Prostate gland (tissue), 2 donors: Measurements from ENCODE around the gene HIPK1. TPM values are rescaled to one million over a fixed set of nuclear protein-coding genes. Genes with fewer than 3 reads are reported as not detected.

Source experiments
- DNase-seq: peaks from one replicate; pipeline ENCODE4 v3.0.0-alpha.2; 2019; ENCODE audit warnings: low spot score
- H3K27ac ChIP-seq, 2 donors: fragments of 200-600 bp; sonication (generic); 2 replicates each; pipeline ENCODE4 v1.5.1; 2017 to 2019
- H3K27me3 ChIP-seq: fragments of 200-600 bp; sonication (generic); replicated peaks from 2 replicates; pipeline ENCODE4 v1.5.1; 2019; ENCODE audit not compliant: insufficient read depth
- H3K36me3 ChIP-seq, 2 donors: fragments of 200-600 bp; sonication (generic); 1 replicate in 1 of 2; 2 replicates in 1 of 2; pipeline versions ENCODE4 v1.5.1 to v1.8.1; 2017 to 2019
- H3K4me1 ChIP-seq: fragments of 200-600 bp; sonication (generic); replicated peaks from 2 replicates; pipeline ENCODE4 v1.5.1; 2019
- H3K4me3 ChIP-seq, 2 donors: fragments of 200-600 bp; sonication (generic); 2 replicates each; pipeline ENCODE4 v1.5.1; 2017 to 2019
- H3K9me3 ChIP-seq: fragments of 200-600 bp; sonication (generic); 2 replicates; pipeline ENCODE4 v1.5.1; 2017
- CTCF ChIP-seq, 4 experiments: fragments of 200-600 bp in 2 of 4; fragments of 450-650 bp in 2 of 4; sonication (generic) in 2 of 4; IDR thresholded peaks; 1 replicate in 3 of 4; 2 replicates in 1 of 4; pipeline ENCODE4 v1.5.1; 2016 to 2019; ENCODE audit warnings: antibody characterized with exemption in 4 of 4, mild to moderate bottlenecking in 2 of 4, moderate library complexity in 2 of 4
- POLR2A ChIP-seq: fragments of 450-650 bp; IDR thresholded peaks from one replicate; pipeline ENCODE4 v1.6.1; 2016; ENCODE audit warnings: antibody characterized with exemption, mild to moderate bottlenecking
- POLR2AphosphoS5 ChIP-seq: sonication (generic); formaldehyde crosslinking; IDR thresholded peaks from one replicate; pipeline ENCODE4 v1.6.1; 2017; ENCODE audit warnings: antibody characterized with exemption
- WGBS: methylation state at CpG from one replicate; pipeline ENCODE4 v1.1.5; 2018; 5-methylcytosine and 5-hydroxymethylcytosine counted together
- intact Hi-C: fragments of 100-400 bp; cut with DNase I; formaldehyde crosslinking; loops from one replicate; pipeline ENCODE4 v1.14.2; 2022
- total RNA-seq, 2 donors: library from RNA; depleted of rRNA; stranded (reverse); fragments of >200 nt; gene quantifications; one replicate each; pipeline ENCODE4 v1.1.0, GENCODE V29; 2016

HIPK1 gene
- total RNA-seq, 2 donors from 2014 or later = 43.5 to 76.3 TPM

GRCh38 chr1:113950908-113951307 lies 21.8 kb downstream of the HIPK1 start:
- DNase-seq = no peak
- no peaks in the 10 kb centered on the region for H3K36me3 ChIP-seq
- intact Hi-C loops = no loop called here
- no peak overlapping the region for H3K27ac ChIP-seq
- peaks cover 3% of the 10 kb centered on the region for H3K4me1 ChIP-seq
- H3K4me3 ChIP-seq = no peak overlapping the region
- TF ChIP-seq POLR2A (no peak), POLR2AphosphoS5 (no peak), CTCF (IDR thresholded peaks at IDR 0.05) (no peak)
- H3K27me3 ChIP-seq = no peaks in the 10 kb centered on the region
- H3K9me3 ChIP-seq = no peaks in the 10 kb centered on the region
- WGBS = 100% methylated on average over 1 of the region's 1 CpG

GRCh38 chr1:113951719-113952118 lies 22.6 kb downstream of the HIPK1 start:
- H3K4me1 ChIP-seq = peaks cover 2% of the 10 kb centered on the region
- 100% methylated on average over 2 of the region's 2 CpGs for WGBS

GRCh38 chr1:113957984-113958383 lies 28.9 kb downstream of the HIPK1 start:
- TF ChIP-seq CTCF (IDR thresholded peaks at IDR 0.05) (no peak), POLR2AphosphoS5 (no peak), POLR2A (no peak)
- Histone ChIP-seq H3K4me3 (no peak overlapping the region), H3K4me1 (no peaks in the 10 kb centered on the region), H3K9me3 (no peaks in the 10 kb centered on the region), H3K27ac (no peak overlapping the region), H3K27me3 (no peaks in the 10 kb centered on the region), H3K36me3 (no peaks in the 10 kb centered on the region)
- intact Hi-C loops = no loop called here
- 78% methylated on average over 1 of the region's 1 CpG for whole genome bisulfite sequencing
- DNase-seq = no peak

More at GRCh38 chr1:113951719-113952118, 22.6 kb downstream of the HIPK1 start:
- H3K9me3 ChIP-seq = no peaks in the 10 kb centered on the region
- no peak for DNase-seq
- TF ChIP-seq POLR2A = no peak
- no peak for TF ChIP-seq CTCF (IDR thresholded peaks at IDR 0.05)
- no peak for TF ChIP-seq POLR2AphosphoS5
- H3K27ac ChIP-seq = no peak overlapping the region
- intact Hi-C loops = no loop called here
- H3K4me3 ChIP-seq = no peak overlapping the region
- no peaks in the 10 kb centered on the region for H3K27me3 ChIP-seq
- H3K36me3 ChIP-seq = no peaks in the 10 kb centered on the region

- Histone ChIP-seq H3K27me3 (no peaks in the 10 kb centered on the region), H3K4me1 (no peaks in the 10 kb centered on the region), H3K36me3 (no peaks in the 10 kb centered on the region), H3K27ac (no peak overlapping the region), H3K9me3 (no peaks in the 10 kb centered on the region), H3K4me3 (no peak overlapping the region)
- intact Hi-C loops = no loop called here
- WGBS = 93% methylated on average over 1 of the region's 1 CpG
- TF ChIP-seq CTCF (IDR thresholded peaks at IDR 0.05) = no peak
- no peak for TF ChIP-seq POLR2AphosphoS5
- no peak for TF ChIP-seq POLR2A
- no peak for DNase-seq
Measured at GRCh38 chr1:113958691-113959090, 29.6 kb downstream of the HIPK1 start.

DNA sequence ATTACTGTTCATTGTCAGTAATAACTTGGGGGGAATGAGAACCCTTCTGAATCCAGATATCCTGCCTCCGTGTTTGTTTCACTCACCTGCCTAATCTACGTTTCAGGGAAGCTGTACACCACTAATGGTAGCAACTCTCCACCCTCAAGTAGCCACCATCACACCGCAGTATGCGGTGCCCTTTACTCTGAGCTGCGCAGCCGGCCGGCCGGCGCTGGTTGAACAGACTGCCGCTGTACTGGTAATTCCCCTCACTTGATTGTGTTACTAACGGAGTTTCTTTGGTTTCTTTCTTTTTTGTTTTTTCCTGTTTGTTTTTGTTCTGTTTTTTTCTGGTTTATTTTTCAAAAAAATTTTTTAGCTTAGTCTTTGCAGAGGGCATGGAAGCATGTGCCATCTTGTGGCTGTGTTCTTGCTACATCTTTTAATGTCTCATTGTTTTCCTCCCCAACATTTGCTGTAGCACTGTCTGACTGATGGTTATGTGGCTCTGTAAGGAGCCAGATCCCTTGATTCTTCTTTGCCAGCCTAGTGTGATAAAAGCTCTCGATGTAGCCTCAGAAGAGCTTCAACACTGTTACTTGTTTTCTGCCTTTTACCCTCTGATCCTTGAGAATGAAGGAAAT lies 34.3 kb downstream of the HIPK1 start:
- Histone ChIP-seq H3K4me3 (no peak overlapping the region), H3K9me3 (no peaks in the 10 kb centered on the region), H3K27me3 (no peaks in the 10 kb centered on the region), H3K4me1 (no peaks in the 10 kb centered on the region), H3K36me3 (peaks cover 0 to 4% of the 10 kb centered on the region in 2 donors), H3K27ac (no peak overlapping the region)
- WGBS = 89% methylated on average over 12 of the region's 12 CpGs
- intact Hi-C loops = no loop called here
- no peak for DNase-seq
- TF ChIP-seq CTCF (IDR thresholded peaks at IDR 0.05) = no peak
